Activated CD4-positive, alpha-beta T cell treated with anti-CD3 and anti-CD28 coated beads for 36 hours (primary cell): ENCODE results near the gene PRDM5. TPM values are rescaled to one million over a fixed set of nuclear protein-coding genes. Genes with fewer than 3 reads are reported as not detected.

Experiments used
- ATAC-seq: fragments of 200-7000 bp; cut with Tn5 transposase; one replicate; pipeline ENCODE4 v1.10.0; 2021; ENCODE audit warnings: mild to moderate bottlenecking, moderate library complexity
- CTCF ChIA-PET: fragments of 350-600 bp; sonication (Branson Sonifier 250); formaldehyde crosslinking; loops from one replicate; lab custom pipeline; 2021; ENCODE audit warnings: antibody characterized with exemption; lab: Charles Lee
- POLR2A ChIA-PET: fragments of 350-600 bp; sonication (Branson Sonifier 250); formaldehyde crosslinking; loops from one replicate; lab custom pipeline; 2021; ENCODE audit warnings: antibody characterized with exemption, inconsistent platforms; lab: Charles Lee
- DNase-seq: peaks from one replicate; pipeline ENCODE4 v3.0.0-alpha.2; 2020
- H3K27ac Mint-ChIP-seq: one replicate; pipeline ENCODE4 v1.8.0; 2021; ENCODE audit warnings: mixed read lengths
- H3K27me3 Mint-ChIP-seq: one replicate; pipeline ENCODE4 v1.8.0; 2021; ENCODE audit warnings: mixed read lengths
- H3K36me3 Mint-ChIP-seq: one replicate; pipeline ENCODE4 v1.8.0; 2021; ENCODE audit warnings: low read depth, mixed read lengths
- H3K4me1 Mint-ChIP-seq: one replicate; pipeline ENCODE4 v1.8.0; 2021; ENCODE audit warnings: mixed read lengths
- H3K4me3 Mint-ChIP-seq: one replicate; pipeline ENCODE4 v1.8.0; 2021; ENCODE audit warnings: mild to moderate bottlenecking, moderate library complexity, mixed read lengths
- H3K9me3 Mint-ChIP-seq: one replicate; pipeline ENCODE4 v1.8.0; 2021; ENCODE audit warnings: low read depth, mixed read lengths
- intact Hi-C, 2 experiments: fragments of 100-400 bp; cut with DNase I in 1 of 2; cut with micrococcal nuclease in 1 of 2; formaldehyde crosslinking; loops; one replicate each; pipeline versions ENCODE4 v1.14.2 to v1.15.1; 2022 to 2024; cut with DNase I, micrococcal nuclease
- total RNA-seq, 2 experiments: library from RNA; stranded (reverse); gene quantifications; one replicate each; pipeline ENCODE4 v1.2.3, GENCODE V29; 2021

The PRDM5 gene
- total RNA-seq, 2 experiments from 2014 or later, result 0.05 TPM; not detected in 1

GRCh38 chr4:120703908-120704307 is 218.6 kb downstream of the PRDM5 start:
- Mint-ChIP-seq H3K27me3 (peaks cover 15% of the 10 kb centered on the region), H3K4me3 (no peak overlapping the region), H3K27ac (no peak overlapping the region), H3K36me3 (no peaks in the 10 kb centered on the region), H3K9me3 (no peaks in the 10 kb centered on the region), H3K4me1 (no peaks in the 10 kb centered on the region)
- intact Hi-C loops, result no loop called here
- POLR2A ChIA-PET, result interaction anchor here (0.6 kb wide), 1 partner anchor 248 kb away, joined by 5 read pairs; no protein-coding TSS in a partner anchor
- CTCF ChIA-PET, result interaction anchor here (0.5 kb wide), 1 partner anchor 1449 kb away, joined by 3 read pairs; the partner anchor contains the start of gene BLTP1
- no peak for DNase-seq
- ATAC-seq, result no peak

GRCh38 chr4:120699354-120699753 is 223.2 kb downstream of the PRDM5 start:
- H3K4me3 Mint-ChIP-seq, result no peak overlapping the region
- DNase-seq, result no peak
- peaks cover 16% of the 10 kb centered on the region for H3K27me3 Mint-ChIP-seq
- H3K4me1 Mint-ChIP-seq, result no peaks in the 10 kb centered on the region
- H3K27ac Mint-ChIP-seq, result no peak overlapping the region
- ATAC-seq, result no peak
- no peaks in the 10 kb centered on the region for H3K36me3 Mint-ChIP-seq
- ChIA-PET POLR2A (no interaction called here), CTCF (no interaction called here)
- H3K9me3 Mint-ChIP-seq, result no peaks in the 10 kb centered on the region
- intact Hi-C loops, result no loop called here

- Mint-ChIP-seq H3K27ac (no peak overlapping the region), H3K4me3 (no peak overlapping the region), H3K9me3 (no peaks in the 10 kb centered on the region), H3K36me3 (no peaks in the 10 kb centered on the region), H3K4me1 (no peaks in the 10 kb centered on the region), H3K27me3 (peaks cover 9% of the 10 kb centered on the region)
- intact Hi-C loops, result no loop called here
- POLR2A ChIA-PET, result no interaction called here
- ATAC-seq, result no peak
- DNase-seq, result no peak
- CTCF ChIA-PET, result no interaction called here
Measured at GRCh38 chr4:120694973-120695372, 227.6 kb downstream of the PRDM5 start.

GRCh38 chr4:120693816-120694215 is 228.7 kb downstream of the PRDM5 start:
- no peaks in the 10 kb centered on the region for H3K9me3 Mint-ChIP-seq

GRCh38 chr4:120692964-120693363 is 229.6 kb downstream of the PRDM5 start:
- intact Hi-C loops, result no loop called here
- ATAC-seq, result no peak

More at GRCh38 chr4:120693816-120694215, 228.7 kb downstream of the PRDM5 start:
- CTCF ChIA-PET, result no interaction called here
- Mint-ChIP-seq H3K36me3 (no peaks in the 10 kb centered on the region), H3K4me3 (no peak overlapping the region), H3K4me1 (no peaks in the 10 kb centered on the region), H3K27me3 (peaks cover 11% of the 10 kb centered on the region), H3K27ac (no peak overlapping the region)
- POLR2A ChIA-PET, result no interaction called here
- DNase-seq, result no peak
- no peak for ATAC-seq
- intact Hi-C loops, result no loop called here

GRCh38 chr4:120691536-120691935 is 231.0 kb downstream of the PRDM5 start:
- Mint-ChIP-seq H3K9me3 (no peaks in the 10 kb centered on the region), H3K4me3 (no peak overlapping the region), H3K27ac (no peak overlapping the region), H3K36me3 (no peaks in the 10 kb centered on the region), H3K4me1 (no peaks in the 10 kb centered on the region), H3K27me3 (peaks cover 5% of the 10 kb centered on the region)
- CTCF ChIA-PET, result no interaction called here
- DNase-seq (no peak), ATAC-seq (no peak)
- POLR2A ChIA-PET, result no interaction called here
- intact Hi-C loops, result no loop called here

More at GRCh38 chr4:120692964-120693363, 229.6 kb downstream of the PRDM5 start:
- ChIA-PET CTCF (no interaction called here), POLR2A (no interaction called here)
- peaks cover 5% of the 10 kb centered on the region for H3K27me3 Mint-ChIP-seq
- H3K36me3 Mint-ChIP-seq, result no peaks in the 10 kb centered on the region
- no peaks in the 10 kb centered on the region for H3K4me1 Mint-ChIP-seq
- H3K9me3 Mint-ChIP-seq, result no peaks in the 10 kb centered on the region
- H3K27ac Mint-ChIP-seq, result no peak overlapping the region
- no peak overlapping the region for H3K4me3 Mint-ChIP-seq
- no peak for DNase-seq

- H3K9me3 Mint-ChIP-seq, result no peaks in the 10 kb centered on the region
- intact Hi-C loops, result no loop called here
- H3K36me3 Mint-ChIP-seq, result no peaks in the 10 kb centered on the region
- H3K27ac Mint-ChIP-seq, result no peak overlapping the region
- peaks cover 5% of the 10 kb centered on the region for H3K27me3 Mint-ChIP-seq
- no peak for ATAC-seq
- CTCF ChIA-PET, result interaction anchor here (0.8 kb wide), 1 partner anchor 536 kb away, joined by 4 read pairs; no protein-coding TSS in a partner anchor
- DNase-seq, result no peak
- H3K4me1 Mint-ChIP-seq, result no peaks in the 10 kb centered on the region
- no peak overlapping the region for H3K4me3 Mint-ChIP-seq
- POLR2A ChIA-PET, result no interaction called here
Measured at GRCh38 chr4:120691106-120691505, 231.4 kb downstream of the PRDM5 start.

- DNase-seq (no peak), ATAC-seq (no peak)
- POLR2A ChIA-PET, result no interaction called here
- intact Hi-C loops, result no loop called here
- peaks cover 6% of the 10 kb centered on the region for H3K27me3 Mint-ChIP-seq
- no peaks in the 10 kb centered on the region for H3K36me3 Mint-ChIP-seq
- CTCF ChIA-PET, result interaction anchor here (0.6 kb wide), 1 partner anchor 899 kb away, joined by 3 read pairs; no protein-coding TSS in a partner anchor
- no peak overlapping the region for H3K4me3 Mint-ChIP-seq
- H3K9me3 Mint-ChIP-seq, result no peaks in the 10 kb centered on the region
- H3K27ac Mint-ChIP-seq, result no peak overlapping the region
- no peaks in the 10 kb centered on the region for H3K4me1 Mint-ChIP-seq
Measured at GRCh38 chr4:120688791-120689190, 233.7 kb downstream of the PRDM5 start.

- DNase-seq (no peak), ATAC-seq (no peak)
- peaks cover 2% of the 10 kb centered on the region for H3K4me1 Mint-ChIP-seq
- no peak overlapping the region for H3K4me3 Mint-ChIP-seq
- intact Hi-C loops, result no loop called here
- ChIA-PET CTCF (interaction anchor here (0.9 kb wide), 1 partner anchor 10 kb away, joined by 4 read pairs; no protein-coding TSS in a partner anchor), POLR2A (no interaction called here)
- H3K36me3 Mint-ChIP-seq, result no peaks in the 10 kb centered on the region
- H3K27me3 Mint-ChIP-seq, result peaks cover 6% of the 10 kb centered on the region
- H3K27ac Mint-ChIP-seq, result no peak overlapping the region
- H3K9me3 Mint-ChIP-seq, result no peaks in the 10 kb centered on the region
Measured at GRCh38 chr4:120685756-120686278, 236.7 kb downstream of the PRDM5 start.

GRCh38 chr4:120683897-120684540 is 238.5 kb downstream of the PRDM5 start:
- DNase-seq (no peak), ATAC-seq (no peak)
- Mint-ChIP-seq H3K36me3 (no peaks in the 10 kb centered on the region), H3K27me3 (peaks cover 11% of the 10 kb centered on the region), H3K4me1 (peaks cover 5% of the 10 kb centered on the region), H3K27ac (no peak overlapping the region), H3K9me3 (no peaks in the 10 kb centered on the region), H3K4me3 (no peak overlapping the region)
- intact Hi-C loops, result no loop called here
- POLR2A ChIA-PET, result no interaction called here
- CTCF ChIA-PET, result no interaction called here

- Mint-ChIP-seq H3K9me3 (no peaks in the 10 kb centered on the region), H3K27me3 (peaks cover 11% of the 10 kb centered on the region), H3K27ac (no peak overlapping the region), H3K36me3 (no peaks in the 10 kb centered on the region), H3K4me3 (no peak overlapping the region), H3K4me1 (peaks cover 5% of the 10 kb centered on the region)
- no peak for DNase-seq
- intact Hi-C loops, result no loop called here
- ATAC-seq, result no peak
- ChIA-PET CTCF (interaction anchor here (0.6 kb wide), 1 partner anchor 643 kb away, joined by 3 read pairs; no protein-coding TSS in a partner anchor), POLR2A (no interaction called here)
Measured at GRCh38 chr4:120682981-120683380, 239.5 kb downstream of the PRDM5 start.

- Mint-ChIP-seq H3K27me3 (peaks cover 22% of the 10 kb centered on the region), H3K36me3 (no peaks in the 10 kb centered on the region), H3K27ac (no peak overlapping the region), H3K4me1 (peaks cover 5% of the 10 kb centered on the region), H3K4me3 (no peak overlapping the region), H3K9me3 (peaks cover 3% of the 10 kb centered on the region)
- ATAC-seq, result no peak
- CTCF ChIA-PET, result no interaction called here
- POLR2A ChIA-PET, result no interaction called here
- DNase-seq, result no peak
- intact Hi-C loops, result no loop called here
Measured at GRCh38 chr4:120680647-120681228, 241.8 kb downstream of the PRDM5 start.
